HepG2 (cell line): ENCODE measurements around the gene FIBCD1.

Experiments used
- ELF1 ChIP-seq: sonication (generic); formaldehyde crosslinking; IDR thresholded peaks from 2 replicates; pipeline ENCODE4 v1.4.0; 2020; ENCODE audit warnings: missing genetic modification reagents
- EP300 ChIP-seq, 3 experiments: sonication (generic) in 1 of 3; formaldehyde crosslinking in 1 of 3; IDR thresholded peaks; 2 replicates each; pipeline versions ENCODE4 v1.5.1 to v1.6.1; 2011 to 2020; ENCODE audit warnings: low read depth in 2 of 3, low read length in 2 of 3, borderline replicate concordance in 1 of 3, improper control_type of control experiment in 1 of 3, mild to moderate bottlenecking in 1 of 3, missing genetic modification reagents in 1 of 3, moderate library complexity in 1 of 3
- KDM4B ChIP-seq: sonication (generic); formaldehyde crosslinking; IDR thresholded peaks from 2 replicates; pipeline ENCODE4 v1.4.0; 2020; ENCODE audit warnings: missing genetic modification reagents
- POLR2AphosphoS5 ChIP-seq: IDR thresholded peaks from 2 replicates; pipeline ENCODE4 v1.6.1; 2012; ENCODE audit warnings: low read depth, low read length
- RFX5 ChIP-seq: IDR thresholded peaks from 2 replicates; pipeline ENCODE4 v1.6.1; 2011; ENCODE audit warnings: low read depth, low read length, improper control_type of control experiment
- SPEN ChIP-seq: sonication (generic); formaldehyde crosslinking; IDR thresholded peaks from 2 replicates; pipeline ENCODE4 v1.5.1; 2020; ENCODE audit warnings: low read depth, mild to moderate bottlenecking, missing genetic modification reagents
- ZNF547 ChIP-seq: sonication (generic); formaldehyde crosslinking; IDR thresholded peaks from 2 replicates; pipeline ENCODE4 v1.5.1; 2020; ENCODE audit warnings: mild to moderate bottlenecking, missing genetic modification reagents
- ZNF792 ChIP-seq: IDR thresholded peaks from 2 replicates; pipeline ENCODE4 v1.6.1; 2016
- TF ChIP-seq, protein P1 (sequence below): sonication (generic); formaldehyde crosslinking; IDR thresholded peaks from 2 replicates; pipeline ENCODE4 v1.5.0; 2020; ENCODE audit warnings: mild to moderate bottlenecking, missing genetic modification reagents, moderate library complexity

DNA sequence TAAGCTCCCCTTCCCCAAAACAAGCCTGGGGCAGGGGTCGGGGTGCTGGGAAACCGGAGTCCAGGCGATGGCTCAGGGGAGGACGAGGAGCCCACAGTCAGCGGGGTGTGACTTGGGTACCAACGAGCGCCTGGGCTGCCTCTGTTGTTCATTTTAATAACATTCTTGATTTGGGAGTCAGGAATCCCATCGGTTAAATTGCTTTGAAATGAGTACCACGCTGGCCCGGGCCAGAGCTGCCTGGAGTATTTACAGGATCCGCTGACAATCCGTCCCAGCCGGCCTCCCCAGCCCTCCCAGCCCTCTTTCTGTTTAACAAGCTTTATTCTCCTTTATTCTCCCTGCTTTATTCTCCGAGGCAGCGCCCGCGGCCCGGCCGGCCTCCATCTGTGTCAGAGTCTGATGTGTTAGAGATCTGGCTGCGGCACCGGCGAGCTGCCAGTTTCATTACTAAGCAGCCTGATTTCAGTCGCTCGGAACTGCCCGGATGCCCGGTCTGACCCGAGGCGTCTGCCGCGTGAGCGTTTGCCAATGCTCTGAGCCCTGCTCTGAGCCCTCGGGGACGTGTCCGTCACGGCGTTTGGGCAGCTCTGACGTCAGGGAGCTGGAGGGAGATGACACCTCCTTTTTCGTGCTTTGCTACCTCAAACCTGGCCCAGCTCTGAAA is 26.0 kb downstream of the FIBCD1 start:
- no peak for TF ChIP-seq EP300 (IDR thresholded peaks at IDR 0.05; ENCODE audit: low read depth in 2 of 2, low read length in 2 of 2)
- TF ChIP-seq EP300 (CRISPR knock-in tag; IDR thresholded peaks at IDR 0.05; ENCODE audit: borderline replicate concordance) = no peak
- TF ChIP-seq, protein P1, sequence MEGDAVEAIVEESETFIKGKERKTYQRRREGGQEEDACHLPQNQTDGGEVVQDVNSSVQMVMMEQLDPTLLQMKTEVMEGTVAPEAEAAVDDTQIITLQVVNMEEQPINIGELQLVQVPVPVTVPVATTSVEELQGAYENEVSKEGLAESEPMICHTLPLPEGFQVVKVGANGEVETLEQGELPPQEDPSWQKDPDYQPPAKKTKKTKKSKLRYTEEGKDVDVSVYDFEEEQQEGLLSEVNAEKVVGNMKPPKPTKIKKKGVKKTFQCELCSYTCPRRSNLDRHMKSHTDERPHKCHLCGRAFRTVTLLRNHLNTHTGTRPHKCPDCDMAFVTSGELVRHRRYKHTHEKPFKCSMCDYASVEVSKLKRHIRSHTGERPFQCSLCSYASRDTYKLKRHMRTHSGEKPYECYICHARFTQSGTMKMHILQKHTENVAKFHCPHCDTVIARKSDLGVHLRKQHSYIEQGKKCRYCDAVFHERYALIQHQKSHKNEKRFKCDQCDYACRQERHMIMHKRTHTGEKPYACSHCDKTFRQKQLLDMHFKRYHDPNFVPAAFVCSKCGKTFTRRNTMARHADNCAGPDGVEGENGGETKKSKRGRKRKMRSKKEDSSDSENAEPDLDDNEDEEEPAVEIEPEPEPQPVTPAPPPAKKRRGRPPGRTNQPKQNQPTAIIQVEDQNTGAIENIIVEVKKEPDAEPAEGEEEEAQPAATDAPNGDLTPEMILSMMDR (CRISPR knock-in tag) = no peak
- TF ChIP-seq ZNF547 (CRISPR knock-in tag) = no peak
- TF ChIP-seq ZNF792 (CRISPR knock-in tag) = no peak
- no peak for TF ChIP-seq SPEN (CRISPR knock-in tag)
- no peak for TF ChIP-seq ELF1
- no peak for TF ChIP-seq POLR2AphosphoS5
- TF ChIP-seq RFX5 = no peak
- TF ChIP-seq KDM4B (CRISPR knock-in tag) = no peak
